NCI-H1694 treated with DMSO at 0.1 percent for 48 hours (cell line): ENCODE data around the gene EPS8L2.

Experiments used
- DNase-seq: peaks from one replicate; lab custom pipeline; 2025; lab: John Stamatoyannopoulos, UW

The EPS8L2 gene

DNA sequence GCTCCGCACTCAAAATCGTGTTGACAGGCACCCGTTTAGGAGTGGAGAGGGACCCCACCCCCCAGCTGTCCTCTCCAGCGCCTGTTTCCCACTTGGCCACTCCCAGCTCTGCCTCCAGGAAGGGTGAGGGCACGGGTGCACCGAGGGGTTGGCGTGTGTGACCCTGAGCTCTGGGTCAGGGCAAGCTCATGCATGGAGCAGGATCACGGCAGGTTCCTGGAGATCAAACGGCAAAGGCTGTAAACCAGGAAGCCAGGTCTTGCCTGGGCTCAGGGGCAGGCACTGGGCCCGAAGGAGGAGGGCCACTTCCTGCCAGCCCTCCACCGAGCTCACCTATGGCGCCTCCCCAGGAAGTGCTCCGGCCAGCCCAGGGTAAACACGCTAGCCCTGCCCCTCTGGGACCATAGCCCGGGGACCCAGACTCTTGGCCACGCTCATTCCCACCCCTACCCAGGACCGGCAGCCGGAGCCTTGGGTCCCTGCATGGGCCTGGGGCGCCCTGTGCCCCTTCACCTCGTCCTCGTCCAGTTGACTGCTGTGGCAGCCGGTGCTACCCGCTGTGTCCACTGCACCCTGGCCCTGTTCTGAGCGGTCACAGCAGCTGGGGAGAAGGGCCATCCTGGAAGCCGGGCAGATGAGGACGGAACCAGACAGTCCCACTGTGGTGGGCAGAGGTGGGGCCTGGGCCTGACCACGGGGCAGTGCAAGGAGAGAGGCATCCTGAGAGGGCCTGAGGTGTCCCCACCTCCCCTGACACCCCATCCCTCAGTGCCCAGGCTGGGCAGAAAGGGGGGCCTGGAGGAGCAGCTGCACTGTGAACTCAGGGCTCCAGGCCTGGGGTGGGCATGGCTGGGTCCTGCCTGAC lies 1.0 kb upstream of the EPS8L2 start:
- no peak for DNase-seq

DNA sequence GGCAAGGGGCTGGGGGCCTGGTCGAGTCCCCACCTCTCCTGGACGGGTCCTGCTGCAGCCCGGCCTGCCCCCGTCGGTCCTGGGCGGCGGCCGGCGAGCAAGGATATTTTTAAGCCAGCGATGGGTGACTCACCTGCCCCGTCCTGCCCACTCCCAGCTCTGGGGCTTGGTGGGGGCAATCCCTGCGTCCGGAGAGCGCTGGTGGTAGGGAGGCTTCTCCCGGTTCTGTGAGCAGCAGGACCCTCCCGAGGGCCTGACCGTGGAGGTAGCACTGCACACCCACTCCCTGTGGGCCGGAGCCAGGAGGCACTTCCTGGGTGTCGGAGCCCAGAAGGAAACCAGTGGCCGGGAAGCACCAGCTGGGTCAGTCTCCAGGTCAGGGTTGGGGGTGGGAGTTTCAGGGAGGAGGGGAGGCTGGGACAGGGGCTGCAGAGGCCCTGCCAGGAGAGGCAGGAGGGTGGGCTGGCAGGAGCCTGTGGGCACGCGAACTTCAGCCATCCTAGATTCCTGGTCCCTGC lies 467 bp downstream of the EPS8L2 start:
- DNase-seq: no peak

DNA sequence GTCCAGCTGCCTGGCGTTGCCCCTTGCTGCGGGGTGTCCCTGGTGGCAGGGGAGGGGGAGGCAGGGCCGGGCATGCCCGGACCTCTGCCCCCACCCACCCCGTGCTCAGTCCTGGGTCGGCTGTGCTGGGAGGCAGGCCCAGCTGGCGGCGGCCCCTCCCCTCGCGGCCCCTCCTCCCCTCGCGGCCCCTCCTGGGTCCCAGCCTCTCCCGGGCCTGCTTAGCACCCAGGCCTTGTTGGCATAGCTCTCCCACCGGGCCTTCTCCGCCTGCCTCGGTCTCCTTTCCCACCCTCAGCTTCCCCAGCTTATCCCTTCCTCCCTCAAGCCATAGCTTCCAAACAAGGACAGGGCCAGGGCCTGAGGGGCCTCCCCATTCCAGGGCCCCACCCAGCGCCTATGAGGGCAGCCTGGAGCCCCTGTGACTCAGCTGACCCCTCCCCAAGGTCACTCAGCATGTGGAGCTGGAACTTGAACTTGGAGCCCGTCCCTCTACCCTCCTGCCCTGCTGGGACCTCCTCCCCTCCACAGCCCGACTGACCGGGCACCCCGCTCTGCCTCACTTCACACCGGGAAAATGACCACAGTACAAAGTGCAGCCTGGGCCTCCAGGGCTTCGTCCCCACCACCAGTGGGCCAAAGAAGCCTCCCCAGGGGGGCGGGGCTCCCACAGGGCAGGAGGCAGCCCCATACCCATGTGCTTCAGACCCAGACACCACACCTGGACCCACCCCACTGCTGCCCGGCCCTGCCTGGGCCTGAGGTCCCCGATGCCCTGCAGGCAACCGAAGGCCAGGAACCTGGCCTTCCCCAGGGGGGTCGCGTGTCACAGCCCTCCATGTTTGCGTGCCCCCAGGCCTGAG lies 1.2 kb downstream of the EPS8L2 start:
- DNase-seq: no peak

- DNase-seq: no peak
Observed at GRCh38 chr11:707817-708420, 1.9 kb downstream of the EPS8L2 start.

DNA sequence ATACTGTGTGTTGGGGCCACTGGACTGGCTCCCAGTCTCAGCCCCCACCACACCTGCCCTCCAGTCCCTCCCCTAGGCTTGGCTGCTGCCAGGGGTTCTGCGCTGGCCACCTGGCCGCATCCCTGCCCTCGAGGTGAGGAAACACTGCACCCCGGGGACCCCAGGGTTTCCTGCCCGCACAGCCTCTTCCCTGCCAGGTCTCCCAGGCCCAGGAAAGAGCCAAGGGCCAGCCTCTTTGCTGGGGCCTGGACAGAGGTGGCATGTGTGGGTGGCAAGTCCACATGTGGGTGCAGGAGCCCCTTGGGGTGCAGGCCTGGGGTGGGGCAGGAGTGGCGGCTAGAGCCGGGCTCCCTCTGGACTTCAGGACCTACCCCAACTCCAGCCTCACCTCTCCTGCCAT lies 2.5 kb downstream of the EPS8L2 start:
- DNase-seq: no peak

GRCh38 chr11:709109-709997 lies 3.3 kb downstream of the EPS8L2 start:
- no peak for DNase-seq

GRCh38 chr11:714436-714835 lies 8.4 kb downstream of the EPS8L2 start:
- no peak for DNase-seq

- DNase-seq: no peak
Observed at GRCh38 chr11:719214-720016, 13.4 kb downstream of the EPS8L2 start.

DNA sequence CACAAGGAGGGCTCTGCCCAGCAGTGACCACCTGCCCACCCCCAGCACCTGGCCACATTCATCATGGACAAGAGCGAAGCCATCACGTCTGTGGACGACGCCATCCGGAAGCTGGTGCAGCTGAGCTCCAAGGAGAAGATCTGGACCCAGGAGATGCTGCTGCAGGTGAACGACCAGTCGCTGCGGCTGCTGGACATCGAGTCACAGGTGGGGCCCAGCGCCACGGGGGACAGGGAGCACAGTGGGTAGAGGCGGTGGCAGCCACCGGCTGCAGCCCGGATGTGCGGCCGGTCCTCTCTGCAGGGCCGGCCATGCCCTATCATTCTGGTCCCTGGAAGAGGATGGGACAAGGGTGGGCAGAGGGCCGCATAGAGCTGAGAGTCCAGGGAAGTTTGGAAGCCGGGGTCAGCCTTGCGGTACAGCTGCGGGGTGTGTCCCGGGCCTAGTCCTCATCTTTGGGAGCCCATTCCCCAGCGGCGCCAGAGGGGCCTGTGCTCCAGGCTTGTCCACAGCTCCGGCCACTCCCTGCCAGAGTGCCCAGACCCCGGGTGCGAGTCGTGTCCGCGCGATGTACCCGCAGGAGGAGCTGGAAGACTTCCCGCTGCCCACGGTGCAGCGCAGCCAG lies 14.1 kb downstream of the EPS8L2 start:
- no peak for DNase-seq

GRCh38 chr11:720642-721246 lies 14.7 kb downstream of the EPS8L2 start:
- DNase-seq: no peak

GRCh38 chr11:721247-721740 lies 15.3 kb downstream of the EPS8L2 start:
- no peak for DNase-seq

DNA sequence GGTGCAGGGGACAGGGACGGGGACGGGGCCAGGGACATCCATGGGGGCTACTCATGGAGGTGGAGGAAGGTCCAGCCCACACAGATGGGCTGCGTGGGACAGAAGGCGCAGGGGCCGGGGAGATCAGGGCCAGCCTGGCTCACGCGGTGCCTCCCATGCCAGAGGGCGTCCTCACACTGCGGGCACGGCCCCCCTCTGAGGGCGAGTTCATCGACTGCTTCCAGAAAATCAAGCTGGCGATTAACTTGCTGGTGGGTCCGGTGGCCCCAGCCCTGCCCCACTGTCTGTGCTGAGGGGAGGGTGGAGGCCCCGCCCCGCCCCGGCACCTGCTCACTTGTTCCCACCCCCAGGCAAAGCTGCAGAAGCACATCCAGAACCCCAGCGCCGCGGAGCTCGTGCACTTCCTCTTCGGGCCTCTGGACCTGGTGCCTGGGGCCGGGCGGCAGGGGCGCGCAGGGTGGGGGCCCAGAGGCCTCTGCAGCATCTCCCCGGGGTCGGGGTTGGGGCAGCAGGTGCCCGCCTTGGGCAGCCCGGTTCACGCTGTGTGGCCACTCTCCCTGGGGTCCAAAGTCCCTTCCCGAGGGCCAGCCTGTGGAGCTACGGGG lies 15.8 kb downstream of the EPS8L2 start:
- no peak for DNase-seq

GRCh38 chr11:722346-722811 lies 16.3 kb downstream of the EPS8L2 start:
- DNase-seq: no peak

DNA sequence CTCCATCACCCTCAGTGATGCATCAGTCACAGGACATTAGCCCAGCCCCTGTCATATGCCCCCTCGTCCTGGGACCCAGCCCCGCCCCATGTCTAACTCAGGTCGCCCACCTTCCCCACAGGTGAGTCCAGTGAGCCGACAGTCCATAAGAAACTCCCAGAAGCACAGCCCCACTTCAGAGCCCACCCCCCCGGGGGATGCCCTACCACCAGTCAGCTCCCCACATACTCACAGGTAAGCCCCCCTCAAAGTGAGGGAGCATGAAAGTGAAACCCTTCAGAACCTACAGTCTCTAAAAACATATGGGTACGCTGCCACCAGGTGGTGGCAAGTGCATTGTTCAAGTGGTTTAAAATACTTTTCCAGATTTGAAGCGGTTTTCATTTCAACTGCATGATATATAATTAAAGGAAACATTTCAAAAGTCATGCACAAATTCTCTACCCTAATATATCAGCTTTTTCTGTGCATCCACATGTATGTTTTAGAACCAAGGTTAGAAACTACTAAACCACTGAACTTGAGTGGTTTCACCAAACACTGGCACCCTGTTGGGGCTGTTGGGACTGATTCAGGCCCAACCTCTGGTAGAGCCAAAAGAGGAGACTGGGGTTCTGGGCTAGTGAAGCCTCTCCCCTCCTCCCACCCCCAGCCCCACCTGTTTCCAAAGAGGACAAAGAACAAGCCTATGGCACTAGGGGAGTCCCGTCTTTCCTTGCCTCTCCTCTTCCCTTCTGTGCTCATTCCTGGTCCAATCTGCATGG lies 17.3 kb downstream of the EPS8L2 start:
- peak; percentile 46 for DNase-seq

GRCh38 chr11:724049-724777 lies 18.2 kb downstream of the EPS8L2 start:
- DNase-seq: no peak

DNA sequence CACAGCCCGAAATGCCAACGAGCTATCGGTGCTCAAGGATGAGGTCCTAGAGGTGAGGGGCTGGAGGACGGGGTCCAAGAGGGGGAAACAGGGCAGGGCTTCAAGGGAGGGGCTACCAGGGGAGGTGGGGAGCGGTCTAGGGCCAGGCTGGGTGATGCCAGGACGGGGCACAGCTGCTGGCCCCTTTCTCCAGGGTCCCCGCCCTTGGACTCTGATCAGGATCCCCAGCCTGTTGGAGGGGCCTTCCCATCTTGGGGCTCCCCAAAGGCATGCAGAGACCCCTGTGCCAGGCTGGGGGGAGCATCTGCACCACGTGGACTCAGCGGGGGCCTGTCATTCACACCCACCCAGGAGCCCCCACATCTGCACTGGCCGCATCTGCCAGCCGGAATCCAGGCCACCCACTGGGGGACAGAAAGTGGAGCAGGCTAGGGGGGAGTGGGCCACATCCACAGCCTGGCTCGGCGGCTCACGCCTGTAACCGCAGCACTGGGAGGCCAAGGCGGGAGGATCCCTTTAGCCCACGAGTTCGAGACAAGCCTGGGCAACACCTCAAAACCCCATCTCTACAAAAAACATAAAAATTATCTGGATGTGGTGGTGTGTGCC lies 18.9 kb downstream of the EPS8L2 start:
- no peak for DNase-seq

DNA sequence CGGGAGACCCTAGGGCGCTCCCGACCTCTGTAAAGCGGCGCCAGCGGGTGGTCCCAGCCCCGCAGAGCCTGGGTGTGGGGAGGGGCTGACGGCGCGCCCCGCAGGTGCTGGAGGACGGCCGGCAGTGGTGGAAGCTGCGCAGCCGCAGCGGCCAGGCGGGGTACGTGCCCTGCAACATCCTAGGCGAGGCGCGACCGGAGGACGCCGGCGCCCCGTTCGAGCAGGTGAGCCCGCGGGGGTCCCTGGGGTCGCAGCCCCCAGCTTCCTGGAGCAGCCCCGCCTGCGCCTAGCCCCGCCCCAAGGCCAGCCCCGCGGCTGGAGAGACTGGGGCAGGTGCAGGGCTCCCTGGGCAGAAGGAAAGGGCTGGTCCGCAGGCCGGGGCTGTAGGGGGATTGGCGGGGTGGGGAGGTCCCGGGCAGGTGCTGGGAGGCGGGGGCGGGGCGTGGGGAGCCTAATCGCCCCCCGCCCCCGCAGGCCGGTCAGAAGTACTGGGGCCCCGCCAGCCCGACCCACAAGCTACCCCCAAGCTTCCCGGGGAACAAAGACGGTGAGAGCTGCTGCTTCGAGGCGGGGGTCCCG lies 19.7 kb downstream of the EPS8L2 start:
- no peak for DNase-seq
